Endothelial cell of umbilical vein (primary cell): ENCODE data around the gene NCAPG. TPM values are rescaled to one million over a fixed set of nuclear protein-coding genes. Genes with fewer than 3 reads are reported as not detected.

ENCODE experiments used
- BruUV-seq: library from RNA; stranded (reverse); fragments of 400-500 nt; replicated peaks from 2 replicates; lab custom pipeline; 2021; lab: Mats Ljungman, UMichigan
- CTCF ChIA-PET: fragments of 300-600, 350-600 bp; sonication (Branson Sonifier 250); formaldehyde crosslinking; loops from one replicate; lab custom pipeline; 2021; ENCODE audit warnings: antibody characterized with exemption, inconsistent platforms; lab: Charles Lee
- POLR2A ChIA-PET: fragments of 300-600, 350-600 bp; sonication (Branson Sonifier 250); formaldehyde crosslinking; loops from one replicate; lab custom pipeline; 2021; ENCODE audit warnings: antibody characterized with exemption, inconsistent platforms; lab: Charles Lee
- DNase-seq: peaks from one replicate; pipeline ENCODE4 v3.0.0-alpha.2; 2011; ENCODE audit warnings: low read depth, low spot score
- FAIRE-seq: peaks from 2 replicates; lab custom pipeline; 2011; peaks lifted over from hg19 to GRCh38; lab: Jason Lieb, UNC
- H2AFZ ChIP-seq: 2 replicates; pipeline ENCODE4 v1.6.0; 2012; ENCODE audit warnings: low read depth, low read length, control low read depth, inconsistent platforms
- H3K27ac ChIP-seq: 2 replicates; pipeline ENCODE4 v1.5.1; 2011; ENCODE audit warnings: low read depth, mild to moderate bottlenecking, control low read depth, low read length, moderate library complexity; ENCODE audit not compliant: insufficient read depth
- H3K27me3 ChIP-seq, 2 experiments: 2 replicates each; pipeline versions ENCODE4 v1.6.0 to v1.6.1; 2011; ENCODE audit warnings: low read length in 2 of 2, mixed read lengths in 1 of 2; ENCODE audit not compliant: control insufficient read depth in 2 of 2, insufficient read depth in 2 of 2
- H3K36me3 ChIP-seq, 2 experiments: 2 replicates in 1 of 2; 3 replicates in 1 of 2; pipeline ENCODE4 v1.5.1; 2011; ENCODE audit warnings: low read length in 2 of 2, mild to moderate bottlenecking in 1 of 2, moderate library complexity in 1 of 2; ENCODE audit not compliant: control insufficient read depth in 2 of 2, insufficient read depth in 2 of 2; ENCODE audit errors: extremely low read depth in 1 of 2
- H3K4me1 ChIP-seq: 3 replicates; pipeline ENCODE4 v1.5.1; 2011; ENCODE audit warnings: mild to moderate bottlenecking, low read length; ENCODE audit not compliant: control insufficient read depth, insufficient read depth; ENCODE audit errors: extremely low read depth
- H3K4me2 ChIP-seq: 2 replicates; pipeline ENCODE4 v1.6.1; 2011; ENCODE audit warnings: low read length, control low read depth, mixed read lengths; ENCODE audit not compliant: insufficient read depth
- H3K4me3 ChIP-seq, 3 experiments: fragments of 200-600 bp in 1 of 3; sonication (generic), shearing (Covaris generic) in 1 of 3; replicated peaks in 1 of 3; 2 replicates each; pipeline ENCODE4 v1.5.1; 2011 to 2016; ENCODE audit warnings: control low read depth in 3 of 3, low read length in 3 of 3, mild to moderate bottlenecking in 2 of 3, inconsistent platforms in 1 of 3, low read depth in 1 of 3, moderate library complexity in 1 of 3; ENCODE audit not compliant: insufficient read depth in 1 of 3
- H3K79me2 ChIP-seq: 2 replicates; pipeline ENCODE4 v1.6.0; 2012; ENCODE audit warnings: low read length, inconsistent platforms; ENCODE audit not compliant: control insufficient read depth, insufficient read depth
- H3K9ac ChIP-seq: replicated peaks from 2 replicates; pipeline ENCODE3; 2011; ENCODE audit warnings: low read length, control low read depth; ENCODE audit not compliant: insufficient read depth; ENCODE audit errors: extremely low read depth
- H3K9me1 ChIP-seq: replicated peaks from 3 replicates; pipeline ENCODE4 v1.6.0; 2011; ENCODE audit warnings: mild to moderate bottlenecking, low read length; ENCODE audit not compliant: control insufficient read depth, insufficient read depth; ENCODE audit errors: extremely low read depth
- H3K9me3 ChIP-seq: replicated peaks from 2 replicates; pipeline ENCODE4 v1.5.1; 2012; ENCODE audit warnings: low read length, inconsistent platforms; ENCODE audit not compliant: control insufficient read depth, insufficient read depth
- H4K20me1 ChIP-seq: replicated peaks from 2 replicates; pipeline ENCODE3; 2011; ENCODE audit warnings: mild to moderate bottlenecking, low read length; ENCODE audit not compliant: control insufficient read depth, insufficient read depth; ENCODE audit errors: extremely low read depth
- EZH2 ChIP-seq: IDR thresholded peaks from 2 replicates; pipeline ENCODE4 v1.6.1; 2012; ENCODE audit warnings: borderline replicate concordance, low read depth, mild to moderate bottlenecking, moderate library complexity, low read length, inconsistent platforms; ENCODE audit not compliant: severe bottlenecking
- FOS ChIP-seq: IDR thresholded peaks from 2 replicates; pipeline ENCODE4 v1.6.1; 2011; ENCODE audit warnings: mild to moderate bottlenecking, low read length, moderate library complexity, borderline replicate concordance; ENCODE audit not compliant: insufficient read depth
- GATA2 ChIP-seq: IDR thresholded peaks from 2 replicates; pipeline ENCODE4 v1.7.0; 2011; ENCODE audit warnings: low read depth, mild to moderate bottlenecking, moderate library complexity, mixed read lengths, low read length; ENCODE audit not compliant: insufficient read length, insufficient read depth
- JUN ChIP-seq: IDR thresholded peaks from 2 replicates; pipeline ENCODE4 v1.6.1; 2011; ENCODE audit warnings: borderline replicate concordance, low read depth; ENCODE audit not compliant: insufficient read length, insufficient read depth
- MAX ChIP-seq: IDR thresholded peaks from 2 replicates; pipeline ENCODE4 v1.6.1; 2011; ENCODE audit not compliant: insufficient read depth, insufficient read length
- MYC ChIP-seq: IDR thresholded peaks from one replicate; pipeline ENCODE4 v1.6.1; 2011; ENCODE audit warnings: mild to moderate bottlenecking, low read depth, low read length
- POLR2A ChIP-seq: IDR thresholded peaks from 2 replicates; pipeline ENCODE4 v1.6.1; 2012; ENCODE audit warnings: low read depth, mild to moderate bottlenecking, control low read depth, low read length
- POLR2AphosphoS5 ChIP-seq: IDR thresholded peaks from 2 replicates; pipeline ENCODE4 v1.6.1; 2012; ENCODE audit warnings: low read depth, mild to moderate bottlenecking, control low read depth, low read length, moderate library complexity; ENCODE audit not compliant: insufficient read depth
- dilution Hi-C: fragments of 300-500 bp; cut with MboI; formaldehyde crosslinking; loops from one replicate; pipeline ENCODE4 v1.15.0; 2019; ENCODE audit warnings: low sequenced_read_pairs; ENCODE audit not compliant: extremely low pct_ligation_motif_present
- intact Hi-C: fragments of 100-400 bp; cut with micrococcal nuclease; formaldehyde crosslinking; loops from one replicate; pipeline ENCODE4 v1.10.0; 2022
- polyA plus RNA-seq, 4 experiments: library from polyadenylated mRNA; depleted of rRNA in 3 of 4; stranded (reverse) in 3 of 4; unstranded in 1 of 4; fragments of >200 nt; gene quantifications; 2 replicates each; pipeline versions ENCODE4 v1.2.1 to v1.2.3, GENCODE V29; 2011 to 2012; ENCODE audit warnings: missing spikeins in 1 of 4
- total RNA-seq: library from RNA; stranded (reverse); gene quantifications from 2 replicates; pipeline ENCODE4 v1.2.3, GENCODE V29; 2021
- TF ChIP-seq, protein P1 (sequence below), 2 donors: IDR thresholded peaks; 1 replicate in 1 of 2; 2 replicates in 1 of 2; pipeline ENCODE4 v1.5.1; 2011; ENCODE audit warnings: low read length in 2 of 2, mild to moderate bottlenecking in 2 of 2, moderate library complexity in 2 of 2, control low read depth in 1 of 2, inconsistent platforms in 1 of 2, low read depth in 1 of 2; ENCODE audit not compliant: insufficient read depth in 1 of 2; ENCODE audit errors: extremely low read depth in 1 of 2

Gene NCAPG
- total and polyA plus RNA-seq, 2 donors (not counting 3 experiments of a cell fraction or from before 2014, with no cell fraction given), result 11.6 to 66.4 TPM

- dilution Hi-C loops, result no loop called here
- no peak for FAIRE-seq
- intact Hi-C loops, result no loop called here
Observed at GRCh38 chr4:17765514-17766286, 45.1 kb upstream of the NCAPG start.

More at GRCh38 chr4:17765514-17766286, 45.1 kb upstream of the NCAPG start:
- no TSS peak for BruUV-seq
- H3K27ac ChIP-seq, result no peak overlapping the region
- H3K9me3 ChIP-seq, result no peaks in the 10 kb centered on the region
- H3K36me3 ChIP-seq, result no peaks in the 10 kb centered on the region
- no peaks in the 10 kb centered on the region for H3K9me1 ChIP-seq
- ChIA-PET CTCF (no interaction called here), POLR2A (no interaction called here)
- H3K4me3 ChIP-seq, result no peak overlapping the region
- no peak for DNase-seq
- TF ChIP-seq EZH2 (no peak), GATA2 (no peak), MAX (no peak), FOS (no peak), MYC (no peak), JUN (no peak), POLR2AphosphoS5 (no peak), POLR2A (no peak)
- TF ChIP-seq, protein P1, sequence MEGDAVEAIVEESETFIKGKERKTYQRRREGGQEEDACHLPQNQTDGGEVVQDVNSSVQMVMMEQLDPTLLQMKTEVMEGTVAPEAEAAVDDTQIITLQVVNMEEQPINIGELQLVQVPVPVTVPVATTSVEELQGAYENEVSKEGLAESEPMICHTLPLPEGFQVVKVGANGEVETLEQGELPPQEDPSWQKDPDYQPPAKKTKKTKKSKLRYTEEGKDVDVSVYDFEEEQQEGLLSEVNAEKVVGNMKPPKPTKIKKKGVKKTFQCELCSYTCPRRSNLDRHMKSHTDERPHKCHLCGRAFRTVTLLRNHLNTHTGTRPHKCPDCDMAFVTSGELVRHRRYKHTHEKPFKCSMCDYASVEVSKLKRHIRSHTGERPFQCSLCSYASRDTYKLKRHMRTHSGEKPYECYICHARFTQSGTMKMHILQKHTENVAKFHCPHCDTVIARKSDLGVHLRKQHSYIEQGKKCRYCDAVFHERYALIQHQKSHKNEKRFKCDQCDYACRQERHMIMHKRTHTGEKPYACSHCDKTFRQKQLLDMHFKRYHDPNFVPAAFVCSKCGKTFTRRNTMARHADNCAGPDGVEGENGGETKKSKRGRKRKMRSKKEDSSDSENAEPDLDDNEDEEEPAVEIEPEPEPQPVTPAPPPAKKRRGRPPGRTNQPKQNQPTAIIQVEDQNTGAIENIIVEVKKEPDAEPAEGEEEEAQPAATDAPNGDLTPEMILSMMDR (IDR thresholded peaks at IDR 0.05; ENCODE audit: extremely low read depth in 1 of 2, insufficient read depth in 1 of 2, low read depth in 1 of 2, low read length in 2 of 2), result no peak
- H3K27me3 ChIP-seq, result no peaks in the 10 kb centered on the region
- H4K20me1 ChIP-seq, result no peaks in the 10 kb centered on the region
- no peaks in the 10 kb centered on the region for H3K4me1 ChIP-seq
- H3K79me2 ChIP-seq, result no peaks in the 10 kb centered on the region
- no peak overlapping the region for H2AFZ ChIP-seq
- no peak overlapping the region for H3K9ac ChIP-seq
- no peak overlapping the region for H3K4me2 ChIP-seq
